ENCODE data around the gene ADAMTSL3. TPM values are rescaled to one million over a fixed set of nuclear protein-coding genes. Genes with fewer than 3 reads are reported as not detected.

ADAMTSL3 gene
- total RNA-seq, 1 donor from 2014 or later: 2.4 TPM

- H3K27ac ChIP-seq (ENCODE audit: low read depth, low read length): no peak overlapping the region
- H3K4me3 Mint-ChIP-seq (ENCODE audit: unreplicated experiment): no peak overlapping the region
- TF ChIP-seq CTCF (IDR thresholded peaks at IDR 0.05; ENCODE audit: insufficient read depth, low read depth, low read length) (no peak), EZH2 (IDR thresholded peaks at IDR 0.05; ENCODE audit: insufficient read depth, low read length) (no peak)
Observed at GRCh38 chr15:83890587-83890986, 236.7 kb downstream of the ADAMTSL3 start.

GRCh38 chr15:83892498-83892897 is 238.6 kb downstream of the ADAMTSL3 start:
- H3K4me1 ChIP-seq (ENCODE audit: insufficient read depth, low read length): no peaks in the 10 kb centered on the region
- no peak for DNase-seq (ENCODE audit: low read depth)
- TF ChIP-seq EZH2 (IDR thresholded peaks at IDR 0.05; ENCODE audit: insufficient read depth, low read length): no peak
- no peaks in the 10 kb centered on the region for H3K36me3 ChIP-seq (ENCODE audit: insufficient read depth, low read length)
- no peaks in the 10 kb centered on the region for H4K20me1 ChIP-seq (ENCODE audit: insufficient read depth, low read length)
- no peaks in the 10 kb centered on the region for H3K27me3 ChIP-seq (ENCODE audit: insufficient read depth, low read length)
- no peak overlapping the region for H2AFZ ChIP-seq (ENCODE audit: low read depth, low read length)
- no peaks in the 10 kb centered on the region for H3K79me2 ChIP-seq (ENCODE audit: insufficient read depth, low read length)
- no peak overlapping the region for H3K27ac Mint-ChIP-seq (ENCODE audit: unreplicated experiment)
- H3K9me3 ChIP-seq (ENCODE audit: insufficient read depth, low read depth, low read length): no peaks in the 10 kb centered on the region
- H3K4me3 Mint-ChIP-seq (ENCODE audit: unreplicated experiment): no peak overlapping the region
- H3K4me1 Mint-ChIP-seq (ENCODE audit: low read depth, unreplicated experiment): no peaks in the 10 kb centered on the region
- H3K9me3 Mint-ChIP-seq (ENCODE audit: unreplicated experiment): no peaks in the 10 kb centered on the region
- no peak overlapping the region for H3K9ac ChIP-seq (ENCODE audit: low read length)
- FAIRE-seq: no peak
- no peaks in the 10 kb centered on the region for H3K27me3 Mint-ChIP-seq (ENCODE audit: low read depth, unreplicated experiment)
- H3K4me3 ChIP-seq (ENCODE audit: insufficient read depth, low read depth, low read length): no peak overlapping the region
- H3K27ac ChIP-seq (ENCODE audit: low read depth, low read length): no peak overlapping the region
- no peaks in the 10 kb centered on the region for H3K36me3 Mint-ChIP-seq (ENCODE audit: low read depth, unreplicated experiment)
- no peak overlapping the region for H3K4me2 ChIP-seq (ENCODE audit: low read length)

More at GRCh38 chr15:83890587-83890986, 236.7 kb downstream of the ADAMTSL3 start:
- Histone ChIP-seq H3K4me2 (ENCODE audit: low read length) (no peak overlapping the region), H3K27me3 (ENCODE audit: insufficient read depth, low read length) (no peaks in the 10 kb centered on the region), H4K20me1 (ENCODE audit: insufficient read depth, low read length) (no peaks in the 10 kb centered on the region), H3K36me3 (ENCODE audit: insufficient read depth, low read length) (no peaks in the 10 kb centered on the region), H3K9me3 (ENCODE audit: insufficient read depth, low read depth, low read length) (no peaks in the 10 kb centered on the region), H3K4me3 (ENCODE audit: insufficient read depth, low read depth, low read length) (no peak overlapping the region), H3K9ac (ENCODE audit: low read length) (no peak overlapping the region), H3K4me1 (ENCODE audit: insufficient read depth, low read length) (no peaks in the 10 kb centered on the region), H3K79me2 (ENCODE audit: insufficient read depth, low read length) (no peaks in the 10 kb centered on the region), H2AFZ (ENCODE audit: low read depth, low read length) (no peak overlapping the region)
- Mint-ChIP-seq H3K9me3 (ENCODE audit: unreplicated experiment) (no peaks in the 10 kb centered on the region), H3K4me1 (ENCODE audit: low read depth, unreplicated experiment) (no peaks in the 10 kb centered on the region), H3K27ac (ENCODE audit: unreplicated experiment) (no peak overlapping the region), H3K36me3 (ENCODE audit: low read depth, unreplicated experiment) (no peaks in the 10 kb centered on the region), H3K27me3 (ENCODE audit: low read depth, unreplicated experiment) (peaks cover 2% of the 10 kb centered on the region)
- no peak for FAIRE-seq
- no peak for DNase-seq (ENCODE audit: low read depth)

DNA sequence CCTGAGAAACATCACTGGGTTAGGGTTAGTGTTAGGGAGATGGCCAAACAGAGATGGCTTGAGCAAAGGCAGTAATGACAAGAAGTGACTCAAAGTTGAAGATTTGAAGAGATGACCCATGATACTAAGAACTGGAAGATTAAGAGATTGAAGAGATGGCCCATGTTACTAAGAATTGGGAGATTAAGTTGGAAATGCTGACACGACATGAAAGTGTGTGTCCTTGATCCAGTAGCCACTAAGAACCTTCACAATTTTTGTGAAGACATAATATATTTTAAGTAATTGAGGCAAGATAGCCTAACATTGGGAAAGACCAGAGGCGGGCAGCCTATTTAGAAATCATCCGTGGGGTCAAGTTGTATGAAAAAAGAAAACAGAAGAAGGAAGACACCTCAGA is 239.4 kb downstream of the ADAMTSL3 start:
- no peaks in the 10 kb centered on the region for H3K27me3 ChIP-seq (ENCODE audit: insufficient read depth, low read length)
- H3K27ac ChIP-seq (ENCODE audit: low read depth, low read length): no peak overlapping the region
- no peak for TF ChIP-seq CTCF (IDR thresholded peaks at IDR 0.05; ENCODE audit: insufficient read depth, low read depth, low read length)
- TF ChIP-seq EZH2 (IDR thresholded peaks at IDR 0.05; ENCODE audit: insufficient read depth, low read length): no peak
- H3K27ac Mint-ChIP-seq (ENCODE audit: unreplicated experiment): no peak overlapping the region
- no peak for DNase-seq (ENCODE audit: low read depth)
- no peaks in the 10 kb centered on the region for H3K36me3 ChIP-seq (ENCODE audit: insufficient read depth, low read length)
- H3K9me3 Mint-ChIP-seq (ENCODE audit: unreplicated experiment): no peaks in the 10 kb centered on the region
- no peak overlapping the region for H3K4me3 ChIP-seq (ENCODE audit: insufficient read depth, low read depth, low read length)
- no peaks in the 10 kb centered on the region for H4K20me1 ChIP-seq (ENCODE audit: insufficient read depth, low read length)
- no peak overlapping the region for H2AFZ ChIP-seq (ENCODE audit: low read depth, low read length)
- H3K4me2 ChIP-seq (ENCODE audit: low read length): no peak overlapping the region
- H3K9me3 ChIP-seq (ENCODE audit: insufficient read depth, low read depth, low read length): no peaks in the 10 kb centered on the region
- no peaks in the 10 kb centered on the region for H3K36me3 Mint-ChIP-seq (ENCODE audit: low read depth, unreplicated experiment)
- H3K4me3 Mint-ChIP-seq (ENCODE audit: unreplicated experiment): no peak overlapping the region
- no peak for FAIRE-seq
- H3K4me1 ChIP-seq (ENCODE audit: insufficient read depth, low read length): no peaks in the 10 kb centered on the region
- H3K4me1 Mint-ChIP-seq (ENCODE audit: low read depth, unreplicated experiment): no peaks in the 10 kb centered on the region
- H3K9ac ChIP-seq (ENCODE audit: low read length): no peak overlapping the region
- no peaks in the 10 kb centered on the region for H3K27me3 Mint-ChIP-seq (ENCODE audit: low read depth, unreplicated experiment)
- H3K79me2 ChIP-seq (ENCODE audit: insufficient read depth, low read length): no peaks in the 10 kb centered on the region

Measured in astrocyte (in vitro differentiated cells and primary cell).